Measurements from ENCODE around the gene HBM. TPM values are rescaled to one million over a fixed set of nuclear protein-coding genes. Genes with fewer than 3 reads are reported as not detected.
A peak's percentile ranks its signal among the peaks of the same experiment; 100 is the strongest.

The HBM gene
- total RNA-seq, 1 experiment from 2014 or later, result not detected

DNA sequence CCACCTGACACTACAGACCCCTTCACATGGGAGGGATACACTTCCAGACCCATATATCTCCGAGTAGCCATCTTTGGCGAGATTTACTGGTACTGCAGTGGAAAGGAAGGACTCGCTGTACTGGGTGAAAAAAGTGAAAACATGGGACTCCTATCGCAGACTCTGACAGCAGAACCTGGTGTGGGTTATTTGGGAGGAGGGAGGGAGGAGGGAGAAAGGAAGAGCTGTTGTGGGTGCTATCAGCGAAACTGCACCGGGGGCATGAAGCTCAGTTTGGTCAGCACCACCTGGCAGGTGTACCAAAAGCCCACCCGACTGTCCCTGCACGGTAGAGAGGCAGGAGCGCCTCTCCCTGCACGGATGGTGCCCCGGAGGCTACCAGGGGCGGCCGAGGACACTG lies 19.4 kb downstream of the HBM start:
- H3K4me1 Mint-ChIP-seq (ENCODE audit: low read depth, unreplicated experiment), result no peaks in the 10 kb centered on the region
- no peaks in the 10 kb centered on the region for H3K9me3 Mint-ChIP-seq (ENCODE audit: low read depth, unreplicated experiment)
- no peak overlapping the region for H3K4me3 Mint-ChIP-seq (ENCODE audit: low read depth, unreplicated experiment)
- DNase-seq, result no peak
- CTCF ChIA-PET, result no interaction called here
- BruUV-seq (replicated peaks), result no TSS peak
- no peaks in the 10 kb centered on the region for H3K27me3 Mint-ChIP-seq (ENCODE audit: unreplicated experiment)
- peaks cover 67% of the 10 kb centered on the region for H3K36me3 Mint-ChIP-seq (ENCODE audit: insufficient read depth, unreplicated experiment)
- no peak for TF ChIP-seq CTCF (IDR thresholded peaks at IDR 0.05; ENCODE audit: unreplicated experiment)
- H3K27ac Mint-ChIP-seq (ENCODE audit: unreplicated experiment), result no peak overlapping the region
- intact Hi-C loops (cut with micrococcal nuclease; ENCODE audit: unreplicated experiment), result no loop called here

GRCh38 chr16:185691-186090 lies 19.9 kb downstream of the HBM start:
- intact Hi-C loops (cut with micrococcal nuclease; ENCODE audit: unreplicated experiment), result no loop called here
- H3K4me1 Mint-ChIP-seq (ENCODE audit: low read depth, unreplicated experiment), result no peaks in the 10 kb centered on the region
- peak overlapping the region; percentile 62 for H3K27ac Mint-ChIP-seq (ENCODE audit: unreplicated experiment)
- no peaks in the 10 kb centered on the region for H3K27me3 Mint-ChIP-seq (ENCODE audit: unreplicated experiment)
- no TSS peak for BruUV-seq (replicated peaks)
- no peak overlapping the region for H3K4me3 Mint-ChIP-seq (ENCODE audit: low read depth, unreplicated experiment)
- no peaks in the 10 kb centered on the region for H3K9me3 Mint-ChIP-seq (ENCODE audit: low read depth, unreplicated experiment)
- CTCF ChIA-PET, result no interaction called here
- TF ChIP-seq CTCF (IDR thresholded peaks at IDR 0.05; ENCODE audit: unreplicated experiment), result no peak
- H3K36me3 Mint-ChIP-seq (ENCODE audit: insufficient read depth, unreplicated experiment), result peaks cover 71% of the 10 kb centered on the region
- DNase-seq, result no peak

DNA sequence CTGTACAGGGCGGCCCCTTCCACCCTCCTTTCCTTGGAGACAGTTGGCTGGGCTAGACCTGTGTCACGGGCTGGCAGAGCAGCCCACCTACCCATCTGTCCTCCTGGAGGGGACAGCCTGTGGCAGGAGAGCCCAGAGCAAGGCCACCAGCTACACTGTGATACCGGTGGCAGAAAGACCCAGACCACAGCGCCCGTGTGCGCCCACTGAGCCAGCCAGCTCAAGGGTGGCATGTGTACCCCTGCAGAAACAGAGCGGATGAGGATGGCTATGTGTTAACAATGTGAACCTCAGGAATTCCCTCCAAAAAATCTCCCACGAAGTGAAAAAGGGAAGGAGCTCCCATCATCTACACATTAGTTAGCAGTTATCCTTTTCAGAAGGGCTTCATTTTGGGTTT lies 21.6 kb downstream of the HBM start:
- Mint-ChIP-seq H3K4me3 (ENCODE audit: low read depth, unreplicated experiment) (no peak overlapping the region), H3K27me3 (ENCODE audit: unreplicated experiment) (no peaks in the 10 kb centered on the region), H3K4me1 (ENCODE audit: low read depth, unreplicated experiment) (no peaks in the 10 kb centered on the region), H3K27ac (ENCODE audit: unreplicated experiment) (no peak overlapping the region), H3K9me3 (ENCODE audit: low read depth, unreplicated experiment) (no peaks in the 10 kb centered on the region), H3K36me3 (ENCODE audit: insufficient read depth, unreplicated experiment) (peaks cover 72% of the 10 kb centered on the region)
- CTCF ChIA-PET, result no interaction called here
- intact Hi-C loops (cut with micrococcal nuclease; ENCODE audit: unreplicated experiment), result no loop called here
- no peak for TF ChIP-seq CTCF (IDR thresholded peaks at IDR 0.05; ENCODE audit: unreplicated experiment)
- DNase-seq, result no peak
- BruUV-seq (replicated peaks), result no TSS peak

DNA sequence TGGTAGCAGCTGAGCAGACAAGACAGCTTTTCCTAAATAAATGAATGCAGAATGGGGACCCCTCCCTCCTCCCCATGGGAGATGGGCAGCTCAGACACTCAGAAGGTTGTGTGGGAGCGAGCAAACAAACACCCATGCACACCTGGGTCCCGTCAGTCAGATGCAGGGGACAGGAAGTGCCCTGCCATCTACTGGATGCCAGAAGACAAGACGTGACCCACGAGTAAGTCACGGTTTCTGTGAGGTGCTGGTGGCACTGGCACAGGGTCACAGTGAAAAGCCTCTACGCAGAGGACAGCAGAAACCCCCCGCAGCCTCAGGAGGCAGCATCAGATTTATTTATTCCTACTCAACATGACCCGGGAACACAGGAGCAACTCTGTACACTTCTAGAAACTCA lies 22.9 kb downstream of the HBM start:
- H3K27me3 Mint-ChIP-seq (ENCODE audit: unreplicated experiment), result no peaks in the 10 kb centered on the region
- BruUV-seq (replicated peaks), result no TSS peak
- intact Hi-C loops (cut with micrococcal nuclease; ENCODE audit: unreplicated experiment), result no loop called here

More for the DNA sequence above, 22.9 kb downstream of the HBM start:
- no peak for DNase-seq
- Mint-ChIP-seq H3K9me3 (ENCODE audit: low read depth, unreplicated experiment) (no peaks in the 10 kb centered on the region), H3K4me1 (ENCODE audit: low read depth, unreplicated experiment) (no peaks in the 10 kb centered on the region), H3K36me3 (ENCODE audit: insufficient read depth, unreplicated experiment) (peaks cover 78% of the 10 kb centered on the region), H3K27ac (ENCODE audit: unreplicated experiment) (no peak overlapping the region), H3K4me3 (ENCODE audit: low read depth, unreplicated experiment) (no peak overlapping the region)
- CTCF ChIA-PET, result no interaction called here
- TF ChIP-seq CTCF (IDR thresholded peaks at IDR 0.05; ENCODE audit: unreplicated experiment), result no peak
